Measurements from ENCODE around the gene WDR6. TPM values are rescaled to one million over a fixed set of nuclear protein-coding genes. Genes with fewer than 3 reads are reported as not detected.

Gene WDR6
- total RNA-seq, 1 experiment from 2014 or later, result 25.3 TPM

GRCh38 chr3:49013738-49014660 lies 6.8 kb downstream of the WDR6 start:
- DNase-seq (ENCODE audit: low spot score), result no peak

- DNase-seq (ENCODE audit: low spot score), result no peak
Measured at GRCh38 chr3:49015072-49015471, 7.9 kb downstream of the WDR6 start.

- no peak for DNase-seq (ENCODE audit: low spot score)
Measured at GRCh38 chr3:49015765-49016164, 8.6 kb downstream of the WDR6 start.

GRCh38 chr3:49016414-49017228 lies 9.4 kb downstream of the WDR6 start:
- DNase-seq (ENCODE audit: low spot score), result no peak

GRCh38 chr3:49017229-49017970 lies 10.2 kb downstream of the WDR6 start:
- DNase-seq (ENCODE audit: low spot score), result no peak

- DNase-seq (ENCODE audit: low spot score), result peak; percentile 40
Measured at GRCh38 chr3:49017971-49018706, 10.9 kb downstream of the WDR6 start, which contains the start of gene DALRD3. DALRD3 (minus strand) TSS chr3:49018580; CDS start chr3:49018564, 16 bp downstream.

- no peak for DNase-seq (ENCODE audit: low spot score)
Measured at GRCh38 chr3:49018707-49019006, 11.5 kb downstream of the WDR6 start.

- no peak for DNase-seq (ENCODE audit: low spot score)
Measured at GRCh38 chr3:49019941-49020329, 12.7 kb downstream of the WDR6 start.

- DNase-seq (ENCODE audit: low spot score), result no peak
Measured at GRCh38 chr3:49020330-49021212, 13.4 kb downstream of the WDR6 start.

- peak; percentile 90 for DNase-seq (ENCODE audit: low spot score)
Measured at GRCh38 chr3:49021213-49021812, 14.1 kb downstream of the WDR6 start.

- peak; percentile 86 for DNase-seq (ENCODE audit: low spot score)
Measured at GRCh38 chr3:49021813-49022687, 14.9 kb downstream of the WDR6 start, which contains the start of gene NDUFAF3. NDUFAF3 (plus strand) TSS chr3:49022121; CDS start chr3:49022145, 24 bp downstream.

GRCh38 chr3:49022688-49023171 lies 15.5 kb downstream of the WDR6 start:
- DNase-seq (ENCODE audit: low spot score), result no peak

GRCh38 chr3:49023775-49024174 lies 16.6 kb downstream of the WDR6 start:
- DNase-seq (ENCODE audit: low spot score), result no peak

GRCh38 chr3:49024449-49024848 lies 17.3 kb downstream of the WDR6 start:
- no peak for DNase-seq (ENCODE audit: low spot score)

- no peak for DNase-seq (ENCODE audit: low spot score)
Measured at GRCh38 chr3:49025005-49025792, 18.0 kb downstream of the WDR6 start.

- no peak for DNase-seq (ENCODE audit: low spot score)
Measured at GRCh38 chr3:49025793-49026520, 18.8 kb downstream of the WDR6 start.

GRCh38 chr3:49026536-49026935 lies 19.3 kb downstream of the WDR6 start:
- no peak for DNase-seq (ENCODE audit: low spot score)

Measured in H4 (cell line).